H1 (cell line): Measurements from ENCODE around the gene PKM. TPM values are rescaled to one million over a fixed set of nuclear protein-coding genes. Genes with fewer than 3 reads are reported as not detected.

Source experiments
- HDAC2 ChIP-seq, 2 experiments: fragments of 300-600 bp in 1 of 2; sonication (generic) in 1 of 2; IDR thresholded peaks; 2 replicates each; pipeline ENCODE4 v1.6.1; 2011 to 2012; ENCODE audit warnings: low read depth in 2 of 2, low read length in 2 of 2, mild to moderate bottlenecking in 2 of 2, moderate library complexity in 2 of 2, borderline replicate concordance in 1 of 2, inconsistent platforms in 1 of 2
- KDM4A ChIP-seq: IDR thresholded peaks from one replicate; pipeline ENCODE4 v1.7.1; 2012; ENCODE audit warnings: low read depth, mild to moderate bottlenecking, moderate library complexity, low read length, inconsistent platforms; ENCODE audit not compliant: severe bottlenecking
- polyA plus RNA-seq, 7 experiments: library from polyadenylated mRNA; depleted of rRNA in 3 of 7; stranded (reverse) in 5 of 7; unstranded in 2 of 7; fragments of >200 nt in 5 of 7; fragments of 200-250 nt in 2 of 7; gene quantifications; 1 replicate in 5 of 7; 2 replicates in 1 of 7; 4 replicates in 1 of 7; pipeline versions ENCODE4 v1.2.1 to v1.2.3, GENCODE V29; 2011 to 2013; ENCODE audit warnings: missing spikeins in 2 of 7, mixed read lengths in 2 of 7
- total RNA-seq: library from RNA; stranded (reverse); fragmentation: NEBNext Ultra II Directional; extraction: Animal tissue kit (Norgen Biotek cat#: 25700); gene quantifications from 2 replicates; pipeline ENCODE4 v1.2.1, GENCODE V29; 2021

PKM gene
- total and polyA plus RNA-seq, 2 of the 8 experiments (the other 6 are each of a cell fraction or from before 2014, with no cell fraction given): 780 to 856 TPM

DNA sequence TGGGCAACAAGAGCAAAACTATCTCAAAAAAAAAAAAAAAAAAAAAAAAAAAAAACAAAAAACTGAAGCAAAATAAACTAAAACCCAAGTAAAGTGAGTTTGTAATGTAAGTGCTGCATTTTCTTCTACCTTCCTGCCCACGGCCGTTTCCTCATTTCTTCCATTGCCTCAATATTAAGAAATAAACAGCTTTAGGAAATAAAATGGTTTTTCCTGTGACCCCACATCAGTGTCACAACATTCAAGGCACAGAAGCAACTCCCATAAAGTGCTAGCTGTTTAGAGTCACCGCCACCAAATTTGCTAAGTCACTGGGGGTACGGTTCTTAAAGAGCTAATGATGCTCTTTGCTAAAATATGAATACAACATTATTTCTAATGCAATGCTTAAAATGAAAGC, 3.3 kb downstream of the PKM start (continued):
- no peak for TF ChIP-seq HDAC2 (IDR thresholded peaks at IDR 0.05; ENCODE audit: borderline replicate concordance in 1 of 2, low read depth in 2 of 2, low read length in 2 of 2)
- TF ChIP-seq KDM4A: no peak
- TF ChIP-seq, all 59 proteins: peak for 0
